Right lobe of liver (tissue), 5 donors: ENCODE data around the gene EIF4E3. TPM values are rescaled to one million over a fixed set of nuclear protein-coding genes. Genes with fewer than 3 reads are reported as not detected.

Experiments
- total RNA-seq, 6 experiments: library from RNA; depleted of rRNA in 2 of 6; stranded (reverse); fragments of >200 nt in 2 of 6; fragmentation: NEBNext Ultra II Directional in 3 of 6; extraction: Animal tissue kit (Norgen Biotek cat#: 25700) in 3 of 6; gene quantifications; one replicate each; pipeline versions ENCODE4 v1.1.0 to v1.2.4, GENCODE V29; 2016 to 2023
- donor health status: DM: no; HTN: no; CAD: no.
- donor health status: DM: no; HTN: no; CAD: no.
- donor health status: DM: no; HTN: yes; CAD: no.
- donor health status: DM: no; HTN: yes; CAD: no.

The EIF4E3 gene
- total RNA-seq, 6 experiments from 2014 or later, result 6.4 to 12.2 (median 8.2) TPM

Other genes with a start within 250 kb of the EIF4E3 start
- gene FOXP1, start 141.7 kb downstream of the EIF4E3 start, total RNA-seq, result 10 to 100 TPM; 26.7 to 47.7 (median 35.2) TPM
- gene GPR27, start 28.5 kb upstream of the EIF4E3 start, total RNA-seq, result under 1 TPM in 5 of 6 experiments, not detected in 1; 0.09 to 0.37 (median 0.12) TPM
- under 1 TPM; 0.31 to 0.78 (median 0.47) TPM for gene PROK2, start 59.7 kb upstream of the EIF4E3 start, total RNA-seq